Gastroesophageal sphincter (tissue), 4 donors: ENCODE results near the gene C22orf15. TPM values are rescaled to one million over a fixed set of nuclear protein-coding genes. Genes with fewer than 3 reads are reported as not detected.
A peak's percentile ranks its signal among the peaks of the same experiment; 100 is the strongest.

Experiments
- ATAC-seq: fragments of 150-250 bp; one replicate; pipeline ENCODE4 v1.9.1; 2016; ENCODE audit warnings: mild to moderate bottlenecking, moderate library complexity
- H3K27ac ChIP-seq, 4 donors: fragments of 200-600 bp; sonication (generic) in 3 of 4; 1 replicate in 3 of 4; 2 replicates in 1 of 4; pipeline ENCODE4 v1.5.1; 2016 to 2019
- H3K27me3 ChIP-seq: fragments of 200-600 bp; sonication (generic); one replicate; pipeline ENCODE4 v1.5.1; 2019
- H3K36me3 ChIP-seq, 2 donors: fragments of 200-600 bp; sonication (generic); one replicate each; pipeline ENCODE4 v1.5.1; 2019; ENCODE audit warnings: control low read depth in 1 of 2
- H3K4me1 ChIP-seq, 3 donors: fragments of 200-600 bp; sonication (generic); 1 replicate in 2 of 3; 2 replicates in 1 of 3; pipeline ENCODE4 v1.5.1; 2016 to 2019; ENCODE audit warnings: control low read depth in 2 of 3
- H3K4me3 ChIP-seq, 2 donors: fragments of 200-600 bp; sonication (generic); one replicate each; pipeline ENCODE4 v1.5.1; 2019; ENCODE audit warnings: mild to moderate bottlenecking in 1 of 2, moderate library complexity in 1 of 2
- H3K9me3 ChIP-seq, 3 donors: fragments of 200-600 bp; sonication (generic); one replicate each; pipeline ENCODE4 v1.5.1; 2017 to 2019; ENCODE audit warnings: control low read depth in 2 of 3
- CTCF ChIP-seq, 4 experiments: fragments of 200-600 bp in 2 of 4; fragments of 450-650 bp in 2 of 4; sonication (generic) in 1 of 4; IDR thresholded peaks; one replicate each; pipeline ENCODE4 v1.5.1; 2017 to 2019; ENCODE audit warnings: antibody characterized with exemption in 4 of 4, mild to moderate bottlenecking in 2 of 4, moderate library complexity in 2 of 4
- EP300 ChIP-seq: sonication (generic); formaldehyde crosslinking; IDR thresholded peaks from one replicate; pipeline ENCODE4 v1.6.1; 2017; ENCODE audit warnings: antibody characterized with exemption, mild to moderate bottlenecking
- POLR2A ChIP-seq, 2 donors: fragments of 450-650 bp; IDR thresholded peaks; one replicate each; pipeline ENCODE4 v1.6.1; 2017; ENCODE audit warnings: antibody characterized with exemption in 2 of 2, mild to moderate bottlenecking in 2 of 2, moderate library complexity in 1 of 2
- POLR2AphosphoS5 ChIP-seq: sonication (generic); formaldehyde crosslinking; IDR thresholded peaks from one replicate; pipeline ENCODE4 v1.6.1; 2017; ENCODE audit warnings: antibody characterized with exemption
- WGBS, 2 donors: methylation state at CpG; one replicate each; pipeline ENCODE4 v1.1.5; 2018; ENCODE audit warnings: low coverage in 1 of 2; 5-methylcytosine and 5-hydroxymethylcytosine counted together
- total RNA-seq, 4 donors: library from RNA; depleted of rRNA; stranded (reverse); fragments of >200 nt; gene quantifications; one replicate each; pipeline ENCODE4 v1.1.0, GENCODE V29; 2016

Gene C22orf15
- total RNA-seq, 4 donors from 2014 or later, result 0.54 to 0.81 TPM; not detected in 2

GRCh38 chr22:23782252-23782651 is 19.5 kb downstream of the C22orf15 start:
- no CpG with 5 or more reads among the region's 16 CpGs for WGBS, 2 donors
- no peak overlapping the region for H3K4me3 ChIP-seq
- no peak for TF ChIP-seq POLR2AphosphoS5
- TF ChIP-seq POLR2A (IDR thresholded peaks at IDR 0.05), result no peak
- no peak for TF ChIP-seq EP300
- TF ChIP-seq CTCF (IDR thresholded peaks at IDR 0.05), result no peak
- H3K4me1 ChIP-seq, result peaks cover 0 to 33% (median 6%) of the 10 kb centered on the region in 3 donors
- no peaks in the 10 kb centered on the region for H3K9me3 ChIP-seq
- H3K36me3 ChIP-seq, result peaks cover 0 to 21% of the 10 kb centered on the region in 2 donors
- no peaks in the 10 kb centered on the region for H3K27me3 ChIP-seq
- no peak for ATAC-seq
- H3K27ac ChIP-seq, result peak overlapping the region in 1 of 4 donors; percentile 5

- H3K27me3 ChIP-seq, result no peaks in the 10 kb centered on the region
- no peak for ATAC-seq
- TF ChIP-seq CTCF (IDR thresholded peaks at IDR 0.05) (no peak), EP300 (no peak)
- H3K36me3 ChIP-seq, result peaks cover 0 to 21% of the 10 kb centered on the region in 2 donors
- peaks cover 0 to 31% (median 6%) of the 10 kb centered on the region in 3 donors for H3K4me1 ChIP-seq
- H3K9me3 ChIP-seq, result no peaks in the 10 kb centered on the region
- no peak overlapping the region for H3K4me3 ChIP-seq
- H3K27ac ChIP-seq, result peak overlapping the region in 1 of 4 donors; percentile 5
- WGBS, 2 donors, result 57% methylated on average over 1 of the region's 1 CpG; no CpG with 5 or more reads in 1 of the 2 donors
Measured at GRCh38 chr22:23782703-23783102, 19.9 kb downstream of the C22orf15 start.

GRCh38 chr22:23783265-23784150 is 20.7 kb downstream of the C22orf15 start:
- H3K9me3 ChIP-seq, result no peaks in the 10 kb centered on the region
- H3K4me1 ChIP-seq, result peaks cover 0 to 31% (median 11%) of the 10 kb centered on the region in 3 donors
- no peaks in the 10 kb centered on the region for H3K27me3 ChIP-seq
- H3K36me3 ChIP-seq, result peaks cover 0 to 21% of the 10 kb centered on the region in 2 donors
- no peak for ATAC-seq
- WGBS, 2 donors, result 73% methylated on average over 6 of the region's 15 CpGs; no CpG with 5 or more reads in 1 of the 2 donors
- H3K27ac ChIP-seq, result peak overlapping the region in 2 of 4 donors; percentile 5 to 26
- no peak overlapping the region for H3K4me3 ChIP-seq
- no peak for TF ChIP-seq CTCF (IDR thresholded peaks at IDR 0.05)
- TF ChIP-seq EP300, result no peak
- no peak for TF ChIP-seq POLR2A (IDR thresholded peaks at IDR 0.05)
- TF ChIP-seq POLR2AphosphoS5, result no peak

GRCh38 chr22:23784215-23784732 is 21.5 kb downstream of the C22orf15 start:
- 68 to 100% methylated on average over 2 to 3 of the region's 8 CpGs for WGBS, 2 donors
- no peak for ATAC-seq
- no peak overlapping the region for H3K4me3 ChIP-seq
- H3K36me3 ChIP-seq, result peaks cover 0 to 19% of the 10 kb centered on the region in 2 donors
- no peak for TF ChIP-seq POLR2AphosphoS5
- TF ChIP-seq POLR2A (IDR thresholded peaks at IDR 0.05), result no peak
- no peak for TF ChIP-seq EP300
- no peak for TF ChIP-seq CTCF (IDR thresholded peaks at IDR 0.05)
- no peaks in the 10 kb centered on the region for H3K27me3 ChIP-seq
- peak overlapping the region in 2 of 4 donors; percentile 5 to 26 for H3K27ac ChIP-seq
- H3K4me1 ChIP-seq, result peaks cover 0 to 39% (median 11%) of the 10 kb centered on the region in 3 donors
- no peaks in the 10 kb centered on the region for H3K9me3 ChIP-seq
